Measurements from ENCODE around the gene PELI2.

The PELI2 gene

GRCh38 chr14:56193347-56193746, 75.1 kb downstream of the PELI2 start:
- Histone ChIP-seq H3F3A (ENCODE audit: insufficient read depth, low read length) (no peaks in the 10 kb centered on the region), H3K27ac (ENCODE audit: low read depth, low read length, poor library complexity, severe bottlenecking) (peak overlapping the region; percentile 99), H3K4me2 (ENCODE audit: low read length) (no peak overlapping the region), H3K36me3 (ENCODE audit: insufficient read depth, low read length) (no peaks in the 10 kb centered on the region), H4K20me1 (ENCODE audit: insufficient read depth, low read length) (no peaks in the 10 kb centered on the region), H3K27me3 (ENCODE audit: insufficient read depth, low read length) (no peaks in the 10 kb centered on the region), H3K4me3 (ENCODE audit: low read depth, low read length, poor library complexity, severe bottlenecking) (no peak overlapping the region), H3K9me2 (ENCODE audit: low read depth, low read length) (no peaks in the 10 kb centered on the region), H3K79me2 (ENCODE audit: insufficient read depth, low read length) (no peaks in the 10 kb centered on the region), H2AFZ (ENCODE audit: low read length) (no peak overlapping the region), H3K9me3 (ENCODE audit: low read length) (no peaks in the 10 kb centered on the region), H3K9ac (ENCODE audit: low read length) (no peak overlapping the region), H3K4me1 (ENCODE audit: insufficient read depth, low read length, severe bottlenecking) (peaks cover 59% of the 10 kb centered on the region)
- TF ChIP-seq EZH2 (IDR thresholded peaks at IDR 0.05; ENCODE audit: borderline replicate concordance, low read length) (no peak), CTCF (IDR thresholded peaks at IDR 0.05; ENCODE audit: low read length) (no peak)

- Histone ChIP-seq H3K9ac (ENCODE audit: low read length) (peak overlapping the region; percentile 74), H3K9me2 (ENCODE audit: low read depth, low read length) (no peaks in the 10 kb centered on the region), H3K4me3 (ENCODE audit: low read depth, low read length, poor library complexity, severe bottlenecking) (no peak overlapping the region), H3K36me3 (ENCODE audit: insufficient read depth, low read length) (no peaks in the 10 kb centered on the region), H3F3A (ENCODE audit: insufficient read depth, low read length) (no peaks in the 10 kb centered on the region), H3K9me3 (ENCODE audit: low read length) (no peaks in the 10 kb centered on the region), H3K4me2 (ENCODE audit: low read length) (peak overlapping the region; percentile 39; the same call in 1 of the 2 replicates), H3K27me3 (ENCODE audit: insufficient read depth, low read length) (no peaks in the 10 kb centered on the region), H3K4me1 (ENCODE audit: insufficient read depth, low read length, severe bottlenecking) (peaks cover 62% of the 10 kb centered on the region), H4K20me1 (ENCODE audit: insufficient read depth, low read length) (no peaks in the 10 kb centered on the region), H3K79me2 (ENCODE audit: insufficient read depth, low read length) (no peaks in the 10 kb centered on the region), H2AFZ (ENCODE audit: low read length) (no peak overlapping the region), H3K27ac (ENCODE audit: low read depth, low read length, poor library complexity, severe bottlenecking) (peak overlapping the region; percentile 99)
- TF ChIP-seq CTCF (IDR thresholded peaks at IDR 0.05; ENCODE audit: low read length) = no peak
- TF ChIP-seq EZH2 (IDR thresholded peaks at IDR 0.05; ENCODE audit: borderline replicate concordance, low read length) = no peak
Observed at GRCh38 chr14:56194042-56194441, 75.8 kb downstream of the PELI2 start.

GRCh38 chr14:56195223-56195622, 77.0 kb downstream of the PELI2 start:
- Histone ChIP-seq H2AFZ (ENCODE audit: low read length) (no peak overlapping the region), H3K4me1 (ENCODE audit: insufficient read depth, low read length, severe bottlenecking) (peaks cover 73% of the 10 kb centered on the region), H3K9me3 (ENCODE audit: low read length) (no peaks in the 10 kb centered on the region), H3K4me2 (ENCODE audit: low read length) (peak overlapping the region; percentile 69), H3K36me3 (ENCODE audit: insufficient read depth, low read length) (no peaks in the 10 kb centered on the region), H3K27ac (ENCODE audit: low read depth, low read length, poor library complexity, severe bottlenecking) (peak overlapping the region; percentile 99), H3K79me2 (ENCODE audit: insufficient read depth, low read length) (no peaks in the 10 kb centered on the region), H3K9me2 (ENCODE audit: low read depth, low read length) (no peaks in the 10 kb centered on the region), H3F3A (ENCODE audit: insufficient read depth, low read length) (no peaks in the 10 kb centered on the region), H3K27me3 (ENCODE audit: insufficient read depth, low read length) (no peaks in the 10 kb centered on the region), H3K9ac (ENCODE audit: low read length) (peak overlapping the region; percentile 74), H3K4me3 (ENCODE audit: low read depth, low read length, poor library complexity, severe bottlenecking) (peak overlapping the region; percentile 36), H4K20me1 (ENCODE audit: insufficient read depth, low read length) (no peaks in the 10 kb centered on the region)
- no peak for TF ChIP-seq CTCF (IDR thresholded peaks at IDR 0.05; ENCODE audit: low read length)
- no peak for TF ChIP-seq EZH2 (IDR thresholded peaks at IDR 0.05; ENCODE audit: borderline replicate concordance, low read length)

All from OCI-LY1 (cell line).